Endometrial microvascular endothelial cells (primary cell): ENCODE data around the gene SRSF7. TPM values are rescaled to one million over a fixed set of nuclear protein-coding genes. Genes with fewer than 3 reads are reported as not detected.
"Not testable (repeated sequence)": the region's sequence is repeated elsewhere in the genome, so short reads cannot be mapped to it uniquely, and the experiment has no call there.

ENCODE experiments used
- in situ Hi-C: cut with HindIII; loops from 2 replicates; pipeline ENCODE4 v1.10.0; 2017; ENCODE audit warnings: low sequenced_read_pairs, low pct_unique_long_range_greater_than_20kb; ENCODE audit errors: inconsistent ontology term
- total RNA-seq: library from RNA; depleted of rRNA; stranded (reverse); fragments of >200 nt; gene quantifications from one replicate; pipeline ENCODE4 v1.2.3, GENCODE V29; 2015; ENCODE audit errors: inconsistent ontology term

SRSF7 gene
- total RNA-seq, result 147 TPM

DNA sequence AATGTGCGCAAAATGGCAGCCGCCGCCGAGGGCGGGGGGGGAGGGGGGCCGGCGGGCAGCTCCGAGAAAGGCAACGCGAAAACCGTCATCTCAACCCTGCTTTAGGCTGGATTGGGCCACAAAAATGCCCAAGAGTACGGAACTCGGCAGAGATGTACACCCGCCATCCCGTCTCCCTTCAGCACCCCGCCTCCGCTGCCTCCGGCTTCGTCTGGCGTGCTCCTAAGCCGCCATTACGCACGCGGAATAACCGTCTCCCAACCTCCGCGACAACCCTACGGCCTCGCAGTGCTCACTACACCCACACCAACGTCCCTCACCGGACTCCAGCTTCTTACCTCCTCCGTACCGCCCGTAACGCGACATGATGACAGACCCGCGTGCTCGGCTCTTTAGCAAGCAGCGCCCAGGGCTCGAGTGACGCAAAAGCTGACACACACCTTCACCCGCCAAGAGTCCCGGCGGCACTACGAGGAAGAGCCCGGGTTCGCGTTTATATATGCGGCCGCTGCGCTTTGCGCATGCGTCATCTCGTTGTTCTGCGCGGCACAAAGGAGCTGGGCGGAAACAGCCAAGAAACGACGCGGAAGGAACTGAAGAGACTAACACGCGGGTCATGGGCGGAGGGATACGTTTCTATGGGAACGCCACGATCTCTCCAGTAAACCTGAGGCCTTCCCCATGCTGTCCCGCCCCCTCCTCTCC, at the start of gene SRSF7:
Gene SRSF7, minus strand, starts transcription at position 471 of the 705 bp plus-strand sequence. Its CDS starts 105 bp downstream, at position 366.
- in situ Hi-C loops, result no loop called here

DNA sequence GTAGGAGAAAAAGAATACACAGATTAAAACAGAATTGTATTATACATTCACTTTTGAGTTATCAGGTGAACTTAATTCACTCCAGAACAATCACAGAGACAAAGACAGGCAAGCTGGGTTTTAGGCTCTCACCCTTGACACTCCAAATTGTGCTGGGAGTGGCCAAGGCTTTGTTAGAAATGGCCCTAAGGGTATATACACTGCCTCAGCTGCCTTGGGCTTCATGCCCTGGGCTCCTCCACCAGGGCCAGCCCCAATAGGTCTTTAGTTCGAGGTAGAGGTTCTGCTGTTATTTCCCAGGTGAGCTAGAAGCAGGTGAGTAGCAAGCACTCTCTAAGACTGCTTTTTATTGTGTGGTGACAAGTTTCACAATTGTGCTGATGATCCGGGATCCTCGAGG, 46.8 kb upstream of the SRSF7 start:
- in situ Hi-C loops, result no loop called here

DNA sequence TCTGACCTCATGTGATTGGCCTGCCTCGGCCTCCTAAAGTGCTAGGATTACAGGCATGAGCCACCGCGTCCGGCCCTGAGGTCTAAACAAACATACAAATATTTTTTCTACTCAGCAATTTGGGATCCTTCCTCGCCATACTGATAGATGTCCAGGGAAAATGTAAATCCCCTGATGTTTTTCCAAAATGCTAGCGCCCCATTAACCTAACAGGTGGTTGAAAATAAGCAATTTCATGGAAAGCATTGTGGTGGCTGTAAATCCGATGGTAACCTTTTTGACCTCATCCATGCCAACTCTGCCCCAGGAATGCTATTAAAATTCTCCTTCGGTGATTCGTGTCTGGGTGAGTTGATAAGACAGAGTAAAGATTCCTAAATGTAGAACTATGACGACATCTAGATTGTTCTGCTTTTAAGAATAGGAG, 46.1 kb upstream of the SRSF7 start:
- in situ Hi-C loops, result no loop called here

DNA sequence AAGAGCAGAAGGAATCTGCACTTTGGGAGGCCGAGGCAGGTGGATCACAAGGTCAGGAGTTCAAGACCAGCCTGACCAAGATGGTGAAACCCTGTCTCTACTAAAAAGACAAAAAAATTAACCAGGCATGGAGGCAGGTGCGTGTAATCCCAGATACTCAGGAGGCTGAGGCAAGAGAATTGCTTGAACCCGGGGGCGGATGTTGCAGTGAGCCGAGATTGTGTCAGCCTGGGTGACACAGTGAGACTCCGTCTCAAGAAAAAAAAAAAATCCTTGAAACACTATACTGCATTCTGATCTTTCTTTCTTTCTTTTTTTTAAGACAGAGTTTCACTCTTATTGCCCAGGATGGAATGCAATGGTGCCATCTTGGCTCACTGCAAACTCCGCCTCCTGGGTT, 43.9 kb upstream of the SRSF7 start:
- in situ Hi-C loops, result not testable (repeated sequence)

DNA sequence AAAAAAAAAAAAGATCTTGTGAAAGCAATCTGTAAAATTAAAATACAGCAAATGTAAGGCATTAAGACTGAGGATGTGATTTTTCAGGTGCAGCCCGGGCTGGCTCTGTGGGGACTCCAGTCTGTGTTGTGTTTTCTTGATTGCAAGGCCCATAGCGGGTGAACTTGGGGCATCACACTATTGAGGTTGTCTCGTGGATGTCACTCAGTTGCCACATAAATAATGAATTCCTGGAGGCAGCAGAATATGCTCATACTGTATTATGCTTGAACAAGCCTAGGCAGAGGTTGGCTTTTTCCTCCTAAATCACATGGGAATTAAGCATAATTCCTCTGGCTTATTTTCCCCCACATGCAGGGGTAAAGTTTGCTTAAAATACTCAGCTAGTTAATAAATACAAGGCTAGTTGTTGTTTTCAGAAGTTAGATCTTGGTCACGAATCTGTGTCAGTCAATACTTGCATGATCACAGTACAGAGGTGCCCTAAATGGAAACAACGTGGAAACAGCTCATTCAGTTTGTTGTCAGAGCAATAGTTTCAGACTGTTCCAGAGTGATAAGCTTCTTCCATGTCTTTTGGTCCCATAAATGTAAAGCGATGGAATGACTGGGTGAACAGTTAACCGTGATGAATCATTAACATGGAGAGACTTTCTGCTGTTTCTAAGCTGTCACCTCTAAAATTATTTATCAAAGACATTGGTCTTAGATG, 43.2 kb upstream of the SRSF7 start:
- in situ Hi-C loops, result no loop called here

GRCh38 chr2:38793511-38793910, 42.4 kb upstream of the SRSF7 start:
- in situ Hi-C loops, result no loop called here

DNA sequence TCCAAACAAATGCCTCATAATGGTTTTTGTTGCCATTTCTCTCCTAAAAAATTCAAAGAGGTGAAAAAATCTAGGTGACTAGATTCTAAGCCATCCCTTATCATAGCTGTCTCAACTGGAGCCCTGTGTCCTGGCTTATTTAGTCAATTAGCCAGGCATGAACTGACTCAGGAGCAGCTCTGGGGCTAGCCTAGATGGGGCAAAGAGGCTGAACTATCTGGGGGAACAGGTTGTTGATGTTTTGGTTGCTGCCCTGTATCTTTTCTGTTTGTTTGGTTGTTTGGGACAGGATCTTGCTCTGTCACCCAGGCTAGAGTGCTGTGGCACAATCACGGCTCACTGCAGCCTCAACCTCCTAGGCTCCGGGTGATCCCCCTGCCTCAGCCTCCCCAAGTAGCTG, 41.6 kb upstream of the SRSF7 start:
- in situ Hi-C loops, result no loop called here

DNA sequence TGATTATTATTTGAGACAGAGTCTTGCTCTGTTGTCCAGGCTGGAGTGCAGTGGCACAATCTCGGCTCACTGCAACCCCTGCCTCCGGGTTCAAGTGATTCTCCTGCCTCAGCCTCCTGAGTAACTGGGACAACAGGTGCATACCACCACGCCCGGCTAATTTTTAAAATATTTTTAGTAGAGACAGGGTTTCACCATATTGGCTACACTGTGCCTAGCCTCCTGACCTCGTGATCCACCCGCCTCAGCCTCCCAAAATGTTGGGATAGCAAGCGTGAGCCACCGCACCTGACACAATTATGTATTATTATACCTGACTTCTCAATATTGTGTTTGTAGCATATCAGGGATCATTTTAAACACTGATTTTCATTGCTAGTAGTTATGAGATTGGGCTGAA, 41.2 kb upstream of the SRSF7 start:
- in situ Hi-C loops, result not testable (repeated sequence)

DNA sequence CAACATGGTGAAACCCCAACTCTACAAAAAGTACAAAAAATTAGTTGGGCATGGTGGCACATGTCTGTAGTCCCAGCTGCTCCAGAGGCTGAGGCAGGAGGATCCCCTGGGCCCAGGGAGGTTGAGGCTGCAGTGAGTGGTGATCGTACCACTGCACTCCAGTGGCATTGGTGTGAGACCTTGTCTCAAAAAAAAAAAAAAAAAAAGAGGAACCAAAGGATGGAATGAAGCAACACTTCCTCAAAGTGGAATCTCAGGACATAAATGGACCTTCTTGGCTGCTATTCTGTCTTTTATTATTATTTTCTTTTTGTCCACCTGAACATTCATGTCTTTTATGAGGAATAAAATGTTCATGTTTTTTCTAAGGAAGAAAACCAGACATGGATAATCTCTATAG, 40.6 kb upstream of the SRSF7 start:
- in situ Hi-C loops, result no loop called here

DNA sequence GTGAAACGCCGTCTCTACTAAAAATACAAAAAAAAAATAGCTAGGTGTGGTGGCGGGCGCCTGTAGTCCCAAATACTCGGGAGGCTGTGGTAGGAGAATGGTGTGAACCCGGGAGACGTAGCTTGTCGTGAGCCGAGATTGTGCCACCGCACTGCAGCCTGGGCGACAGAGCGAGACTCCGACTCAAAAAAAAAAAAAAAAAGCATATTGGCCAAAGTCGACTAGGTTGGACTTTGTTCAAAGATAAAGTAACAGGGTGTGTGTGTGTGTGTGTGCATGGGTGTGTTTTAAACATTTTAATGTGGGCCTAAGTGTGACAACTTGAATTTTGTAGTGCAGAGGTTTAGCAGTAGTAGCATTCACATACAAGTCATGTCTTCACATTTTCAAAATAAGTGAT, 38.5 kb upstream of the SRSF7 start:
- in situ Hi-C loops, result no loop called here

- in situ Hi-C loops, result no loop called here
These were observed 37.1 kb upstream of the SRSF7 start for GRCh38 chr2:38788306-38788705.

GRCh38 chr2:38783586-38783985, 32.4 kb upstream of the SRSF7 start:
- in situ Hi-C loops, result no loop called here

GRCh38 chr2:38778687-38779082, 27.5 kb upstream of the SRSF7 start:
- in situ Hi-C loops, result no loop called here

DNA sequence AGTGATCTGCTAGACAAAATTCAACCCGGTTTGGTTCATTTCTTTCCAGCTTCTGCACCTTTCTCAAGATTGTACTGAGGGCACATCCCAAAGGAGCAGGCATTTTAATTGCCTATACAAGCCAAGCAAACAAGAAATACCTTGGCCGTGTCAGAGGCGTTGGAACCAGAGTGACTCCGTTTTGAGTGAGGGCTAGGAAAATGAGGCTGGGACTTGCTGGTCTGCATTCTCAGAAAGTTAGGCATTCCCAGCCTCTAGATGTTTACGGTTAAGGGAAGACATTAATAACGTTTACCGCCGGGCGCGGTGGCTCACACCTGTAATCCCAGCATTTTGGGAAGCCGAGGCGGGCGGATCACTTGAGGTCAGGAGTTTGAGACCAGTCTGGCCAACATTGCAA, 25.4 kb upstream of the SRSF7 start:
- in situ Hi-C loops, result no loop called here

DNA sequence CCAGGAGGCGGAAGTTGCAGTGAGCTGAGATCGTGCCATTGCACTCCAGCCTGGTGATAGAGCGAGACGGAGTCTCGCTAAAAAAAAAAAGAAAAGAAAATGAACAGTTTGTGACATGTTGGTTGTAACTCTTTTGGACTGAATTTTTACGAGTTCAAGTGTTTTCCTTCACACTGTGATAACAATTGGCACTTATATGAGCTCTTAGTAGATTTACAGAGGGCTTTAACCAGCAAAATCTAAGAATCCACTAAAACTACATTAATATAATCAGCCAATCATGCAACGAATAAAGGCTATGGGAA, 24.7 kb upstream of the SRSF7 start:
- in situ Hi-C loops, result no loop called here

- in situ Hi-C loops, result no loop called here
These were observed 24.1 kb upstream of the SRSF7 start for GRCh38 chr2:38775097-38775920.

- in situ Hi-C loops, result no loop called here
These were observed 20.5 kb upstream of the SRSF7 start for GRCh38 chr2:38771632-38772031.

GRCh38 chr2:38765551-38765950, 14.4 kb upstream of the SRSF7 start:
- in situ Hi-C loops, result no loop called here

GRCh38 chr2:38765149-38765548, 14.0 kb upstream of the SRSF7 start:
- in situ Hi-C loops, result no loop called here

- in situ Hi-C loops, result no loop called here
These were observed 12.6 kb upstream of the SRSF7 start for GRCh38 chr2:38763728-38764127.
